ENCODE data around the gene UBALD1.

- no peak for TF ChIP-seq CCAR2 (IDR thresholded peaks at IDR 0.05; ENCODE audit: low read depth, low read length)
- no peak for TF ChIP-seq MAX (CRISPR knock-in tag; IDR thresholded peaks at IDR 0.05)
- no peak for TF ChIP-seq TAF7 (tag; IDR thresholded peaks at IDR 0.05)
Measured at GRCh38 chr16:4570086-4570485, 44.6 kb downstream of the UBALD1 start.
